A549 (cell line): Measurements from ENCODE around the gene CACNA1E. TPM values are rescaled to one million over a fixed set of nuclear protein-coding genes. Genes with fewer than 3 reads are reported as not detected.

ENCODE experiments used
- ATAC-seq, 2 experiments: fragments of 200-7000 bp in 1 of 2; fragments of >200 bp in 1 of 2; cut with Nextera tagmentation in 1 of 2; cut with Tn5 transposase in 1 of 2; 3 replicates each; pipeline versions ENCODE4 v1.8.0 to v1.9.1; 2018 to 2020; ENCODE audit warnings: mild to moderate bottlenecking in 1 of 2, moderate library complexity in 1 of 2
- CTCF ChIA-PET: fragments of 300-600 bp; sonication (Branson Sonifier 250); formaldehyde crosslinking; extraction: SDS; loops from one replicate; lab custom pipeline; 2021; ENCODE audit warnings: antibody characterized with exemption, inconsistent platforms; lab: Yijun Ruan, JAX
- POLR2A ChIA-PET: fragments of 350-600 bp; formaldehyde crosslinking; extraction: SDS; loops from one replicate; lab custom pipeline; 2021; ENCODE audit warnings: antibody characterized with exemption, inconsistent platforms; lab: Yijun Ruan, JAX
- DNase-seq, 2 experiments: peaks; one replicate each; pipeline versions ENCODE4 v3.0.0 to v3.0.0-alpha.2; 2011 to 2016; ENCODE audit warnings: low read depth in 1 of 2, low spot score in 1 of 2
- FAIRE-seq: peaks from 2 replicates; lab custom pipeline; 2011; peaks lifted over from hg19 to GRCh38; lab: Jason Lieb, UNC
- H3K27ac ChIP-seq, 2 experiments: fragments of >200 bp; sonication (Bioruptor Twin); formaldehyde crosslinking; 3 replicates each; pipeline ENCODE4 v1.5.1; 2016 to 2017
- H3K4me1 ChIP-seq: fragments of >200 bp; sonication (Bioruptor Twin); formaldehyde crosslinking; 3 replicates; pipeline ENCODE4 v1.6.1; 2016
- H3K4me2 ChIP-seq: fragments of >200 bp; sonication (Bioruptor Twin); formaldehyde crosslinking; 3 replicates; pipeline ENCODE4 v1.6.1; 2016
- H3K4me3 ChIP-seq: fragments of >200 bp; sonication (Bioruptor Twin); formaldehyde crosslinking; 3 replicates; pipeline ENCODE4 v1.5.1; 2016
- H3K9me3 ChIP-seq: fragments of >200 bp; sonication (Bioruptor Twin); formaldehyde crosslinking; 3 replicates; pipeline ENCODE4 v1.6.1; 2016
- CHD4 ChIP-seq: fragments of 200-600 bp; sonication (generic); IDR thresholded peaks from 2 replicates; pipeline ENCODE4 v1.6.1; 2016; ENCODE audit warnings: antibody characterized with exemption, mild to moderate bottlenecking, borderline replicate concordance
- EHF ChIP-seq: fragments of 250-450 bp; sonication (Bioruptor Pico); IDR thresholded peaks from 2 replicates; pipeline ENCODE4 v1.5.0; 2020; ENCODE audit warnings: mild to moderate bottlenecking
- EHMT2 ChIP-seq: fragments of 200-600 bp; sonication (generic); IDR thresholded peaks from 2 replicates; pipeline ENCODE4 v1.6.1; 2016; ENCODE audit warnings: antibody characterized with exemption, low read depth, mild to moderate bottlenecking, moderate library complexity
- EP300 ChIP-seq, 2 experiments: fragments of >200 bp; sonication (Bioruptor Twin); formaldehyde crosslinking; IDR thresholded peaks; 2 replicates in 1 of 2; 3 replicates in 1 of 2; pipeline ENCODE4 v1.6.1; 2016 to 2017
- FOSB ChIP-seq: fragments of 250-450 bp; sonication (Bioruptor Pico); IDR thresholded peaks from 2 replicates; pipeline ENCODE4 v1.5.0; 2020; ENCODE audit warnings: mild to moderate bottlenecking, moderate library complexity
- FOSL2 ChIP-seq, 2 experiments: fragments of 450-650 bp in 1 of 2; fragments of >200 bp in 1 of 2; sonication (Bioruptor Twin) in 1 of 2; formaldehyde crosslinking; IDR thresholded peaks; 2 replicates each; pipeline versions ENCODE4 v1.5.0 to v1.6.1; 2016 to 2020; ENCODE audit warnings: mild to moderate bottlenecking in 1 of 2, moderate library complexity in 1 of 2
- GATA3 ChIP-seq: IDR thresholded peaks from 2 replicates; pipeline ENCODE4 v1.6.1; 2012; ENCODE audit warnings: borderline replicate concordance
- HDAC2 ChIP-seq: fragments of 200-600 bp; sonication (generic); IDR thresholded peaks from 2 replicates; pipeline ENCODE4 v1.6.1; 2016
- HEYL ChIP-seq: fragments of 250-450 bp; sonication (Bioruptor Pico); IDR thresholded peaks from 2 replicates; pipeline ENCODE4 v1.8.0; 2021; ENCODE audit warnings: mild to moderate bottlenecking, moderate library complexity
- HOXA7 ChIP-seq: fragments of 250-450 bp; sonication (Bioruptor Pico); IDR thresholded peaks from 2 replicates; pipeline ENCODE4 v1.5.0; 2020; ENCODE audit warnings: mild to moderate bottlenecking, moderate library complexity
- JUNB ChIP-seq: fragments of >200 bp; sonication (Bioruptor Twin); formaldehyde crosslinking; IDR thresholded peaks from 2 replicates; pipeline ENCODE4 v1.6.1; 2016
- KDM1A ChIP-seq: fragments of 200-600 bp; sonication (generic); IDR thresholded peaks from 2 replicates; pipeline ENCODE4 v1.6.1; 2016; ENCODE audit warnings: low read depth, mild to moderate bottlenecking
- MYC ChIP-seq: IDR thresholded peaks from 2 replicates; pipeline ENCODE4 v1.6.1; 2012; ENCODE audit warnings: mild to moderate bottlenecking, inconsistent platforms, low read length, improper control_type of control experiment, borderline replicate concordance
- PHF8 ChIP-seq: fragments of 200-600 bp; sonication (generic); IDR thresholded peaks from 2 replicates; pipeline ENCODE4 v1.6.1; 2016; ENCODE audit warnings: low read depth, mild to moderate bottlenecking, antibody characterized with exemption, moderate library complexity, borderline replicate concordance
- POLR2A ChIP-seq: IDR thresholded peaks from 2 replicates; pipeline ENCODE4 v1.6.1; 2012; ENCODE audit warnings: mild to moderate bottlenecking, low read length
- POLR2AphosphoS2 ChIP-seq: conservative IDR thresholded peaks from 2 replicates; pipeline ENCODE4 v1.6.1; 2012; ENCODE audit warnings: low read length, improper control_type of control experiment, inconsistent platforms
- RCOR1 ChIP-seq: fragments of 150-350 bp; IDR thresholded peaks from 2 replicates; pipeline ENCODE4 v1.6.1; 2014; ENCODE audit warnings: antibody characterized with exemption, low read length, low read depth
- RFX5 ChIP-seq: fragments of 450-650 bp; IDR thresholded peaks from 2 replicates; pipeline ENCODE4 v1.7.1; 2014; ENCODE audit warnings: antibody characterized with exemption, mild to moderate bottlenecking, moderate library complexity
- RNF2 ChIP-seq: fragments of 200-600 bp; sonication (generic); IDR thresholded peaks from 2 replicates; pipeline ENCODE4 v1.6.1; 2016; ENCODE audit warnings: low read depth, mild to moderate bottlenecking, antibody characterized with exemption, moderate library complexity, borderline replicate concordance
- SMC3 ChIP-seq: fragments of >200 bp; sonication (Bioruptor Twin); formaldehyde crosslinking; IDR thresholded peaks from 3 replicates; pipeline ENCODE4 v1.6.1; 2018; ENCODE audit warnings: inconsistent platforms
- ZNF302 ChIP-seq: fragments of 250-450 bp; sonication (Bioruptor Pico); IDR thresholded peaks from 2 replicates; pipeline ENCODE4 v1.9.0; 2021; ENCODE audit warnings: inconsistent platforms, mild to moderate bottlenecking, moderate library complexity
- ZSCAN20 ChIP-seq: fragments of 250-450 bp; sonication (Bioruptor Pico); IDR thresholded peaks from 2 replicates; pipeline ENCODE4 v1.8.0; 2022; ENCODE audit warnings: mild to moderate bottlenecking, moderate library complexity
- WGBS: methylation state at CpG from one replicate; pipeline ENCODE4 v1.1.6; 2017; ENCODE audit errors: missing lambda C conversion rate; 5-methylcytosine and 5-hydroxymethylcytosine counted together
- polyA plus RNA-seq, 4 experiments: library from polyadenylated mRNA; depleted of rRNA in 3 of 4; stranded (reverse); fragments of >200 nt; fragmentation: RNase III in 1 of 4; extraction: RNeasy Plus Mini Kit Qiagen cat#74134 plus additional on column Dnase treatment in 1 of 4; gene quantifications; 2 replicates in 3 of 4; 3 replicates in 1 of 4; pipeline ENCODE4 v1.2.3, GENCODE V29; 2011 to 2017
- TF ChIP-seq, protein P1 (sequence below): fragments of 250-450 bp; sonication (Bioruptor Pico); IDR thresholded peaks from 2 replicates; pipeline ENCODE4 v1.5.0; 2021; ENCODE audit warnings: mild to moderate bottlenecking, moderate library complexity, borderline replicate concordance
- TF ChIP-seq, protein P2 (sequence below): fragments of >200 bp; sonication (Bioruptor Twin); formaldehyde crosslinking; IDR thresholded peaks from 2 replicates; pipeline ENCODE4 v1.6.1; 2016
- TF ChIP-seq, protein P3 (sequence below): IDR thresholded peaks from 2 replicates; pipeline ENCODE4 v1.6.1; 2012

CACNA1E gene
- polyA plus RNA-seq, 2 of the 4 experiments (the other 2 are of a cell fraction): 0.01 TPM; not detected in 1

DNA sequence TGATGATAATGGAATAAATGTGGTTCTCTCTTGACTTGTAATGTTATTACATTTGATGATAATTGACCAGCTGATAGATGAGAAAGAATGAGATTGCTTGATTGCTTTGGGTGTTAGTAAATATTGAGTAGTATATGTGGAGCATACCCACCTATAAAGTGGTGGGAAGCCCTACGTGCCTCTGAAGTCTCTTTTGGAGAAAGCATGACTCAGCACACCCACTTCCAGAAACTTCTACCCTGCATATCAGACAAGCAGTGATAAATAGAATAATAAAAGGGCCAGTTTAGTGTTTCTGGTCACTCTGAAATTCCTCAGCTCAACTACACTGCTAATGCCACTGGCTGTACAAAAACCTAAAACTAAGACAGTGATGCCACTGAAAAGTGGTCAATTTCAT is 289.4 kb downstream of the CACNA1E start (continued):
- TF ChIP-seq, protein P1, sequence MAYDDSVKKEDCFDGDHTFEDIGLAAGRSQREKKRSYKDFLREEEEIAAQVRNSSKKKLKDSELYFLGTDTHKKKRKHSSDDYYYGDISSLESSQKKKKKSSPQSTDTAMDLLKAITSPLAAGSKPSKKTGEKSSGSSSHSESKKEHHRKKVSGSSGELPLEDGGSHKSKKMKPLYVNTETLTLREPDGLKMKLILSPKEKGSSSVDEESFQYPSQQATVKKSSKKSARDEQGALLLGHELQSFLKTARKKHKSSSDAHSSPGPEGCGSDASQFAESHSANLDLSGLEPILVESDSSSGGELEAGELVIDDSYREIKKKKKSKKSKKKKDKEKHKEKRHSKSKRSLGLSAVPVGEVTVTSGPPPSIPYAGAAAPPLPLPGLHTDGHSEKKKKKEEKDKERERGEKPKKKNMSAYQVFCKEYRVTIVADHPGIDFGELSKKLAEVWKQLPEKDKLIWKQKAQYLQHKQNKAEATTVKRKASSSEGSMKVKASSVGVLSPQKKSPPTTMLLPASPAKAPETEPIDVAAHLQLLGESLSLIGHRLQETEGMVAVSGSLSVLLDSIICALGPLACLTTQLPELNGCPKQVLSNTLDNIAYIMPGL (CRISPR knock-in tag): no peak
- TF ChIP-seq POLR2A (no peak), GATA3 (no peak), RFX5 (no peak), EHMT2 (no peak), ZSCAN20 (CRISPR knock-in tag) (no peak), HDAC2 (no peak), HOXA7 (CRISPR knock-in tag) (no peak)
- TF ChIP-seq, protein P2, sequence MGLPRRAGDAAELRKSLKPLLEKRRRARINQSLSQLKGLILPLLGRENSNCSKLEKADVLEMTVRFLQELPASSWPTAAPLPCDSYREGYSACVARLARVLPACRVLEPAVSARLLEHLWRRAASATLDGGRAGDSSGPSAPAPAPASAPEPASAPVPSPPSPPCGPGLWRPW: no peak
- TF ChIP-seq, protein P3, sequence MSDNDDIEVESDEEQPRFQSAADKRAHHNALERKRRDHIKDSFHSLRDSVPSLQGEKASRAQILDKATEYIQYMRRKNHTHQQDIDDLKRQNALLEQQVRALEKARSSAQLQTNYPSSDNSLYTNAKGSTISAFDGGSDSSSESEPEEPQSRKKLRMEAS: no peak

DNA sequence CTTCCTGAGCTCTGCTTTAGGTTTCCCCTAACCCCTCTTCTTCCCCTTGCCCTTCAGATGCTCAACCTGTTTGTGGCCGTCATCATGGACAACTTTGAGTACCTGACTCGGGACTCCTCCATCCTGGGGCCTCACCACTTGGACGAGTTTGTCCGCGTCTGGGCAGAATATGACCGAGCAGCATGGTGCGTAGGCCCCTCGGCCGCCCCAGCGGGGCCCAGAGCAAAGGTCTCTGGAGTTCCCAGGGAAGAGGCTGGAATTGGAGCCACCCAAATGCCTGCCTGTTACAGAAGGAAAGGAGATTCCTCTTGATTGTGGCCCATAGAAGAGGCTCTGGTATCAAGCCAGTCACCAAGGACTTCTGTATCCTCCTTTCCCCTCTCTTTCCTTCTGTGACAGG is 292.7 kb downstream of the CACNA1E start:
- Histone ChIP-seq H3K4me1 (no peaks in the 10 kb centered on the region), H3K27ac (no peak overlapping the region), H3K9me3 (no peaks in the 10 kb centered on the region), H3K4me3 (no peak overlapping the region)
- WGBS: 28% methylated on average over 8 of the region's 10 CpGs
- POLR2A ChIA-PET: no interaction called here
- FAIRE-seq: no peak
- no peak for DNase-seq
- TF ChIP-seq SMC3 (no peak), ZNF302 (CRISPR knock-in tag) (no peak), FOSB (no peak), EP300 (IDR thresholded peaks at IDR 0.05) (no peak), JUNB (no peak), HDAC2 (no peak)
- TF ChIP-seq, protein P2: no peak
- TF ChIP-seq, all 56 proteins: peak for 0
- ATAC-seq: no peak
- no peak overlapping the region for H3K4me2 ChIP-seq
- CTCF ChIA-PET: interaction anchor here (0.7 kb wide), 1 partner anchor 13 kb away, joined by 3 read pairs; no protein-coding TSS in a partner anchor

DNA sequence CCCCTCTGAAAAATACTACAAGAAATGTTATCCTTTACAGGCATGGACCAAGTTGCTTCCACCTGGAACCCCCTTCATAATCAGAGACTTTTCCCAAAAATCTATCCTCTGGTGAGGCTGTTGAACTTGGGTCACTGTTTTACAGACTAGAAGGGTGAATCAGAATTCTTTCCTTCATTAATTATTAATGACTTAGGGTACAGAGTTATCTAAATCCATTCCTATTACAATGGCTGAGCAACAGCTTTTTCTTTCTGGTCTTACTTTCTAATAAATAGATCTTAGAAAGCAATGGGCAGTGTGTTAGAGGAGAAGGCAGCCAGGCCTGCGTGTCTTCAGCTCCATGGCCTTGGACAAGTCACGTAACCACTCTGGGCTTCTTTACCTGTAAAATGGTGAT is 294.0 kb downstream of the CACNA1E start:
- WGBS: 33% methylated on average over 2 of the region's 2 CpGs
- ATAC-seq (no peak), FAIRE-seq (no peak), DNase-seq (no peak)
- Histone ChIP-seq H3K4me2 (peak overlapping the region; percentile 27; the same call in 2 of the 3 replicates), H3K4me3 (no peak overlapping the region), H3K27ac (no peak overlapping the region), H3K4me1 (no peaks in the 10 kb centered on the region), H3K9me3 (no peaks in the 10 kb centered on the region)
- ChIA-PET POLR2A (no interaction called here), CTCF (interaction anchor here (1.2 kb wide), 1 partner anchor 12 kb away, joined by 3 read pairs; no protein-coding TSS in a partner anchor)
- TF ChIP-seq CHD4: no peak
- TF ChIP-seq KDM1A: no peak
- TF ChIP-seq PHF8: no peak
- no peak for TF ChIP-seq RNF2
- no peak for TF ChIP-seq HEYL
- TF ChIP-seq EHF: no peak
- no peak for TF ChIP-seq RCOR1
- no peak for TF ChIP-seq FOSL2 (IDR thresholded peaks at IDR 0.05)
- no peak for TF ChIP-seq FOSL2 (CRISPR knock-in tag; IDR thresholded peaks at IDR 0.05)
- no peak for TF ChIP-seq MYC
- no peak for TF ChIP-seq POLR2AphosphoS2
- TF ChIP-seq EP300 (IDR thresholded peaks at IDR 0.05): no peak
